NCI-H2196 treated with DMSO at 0.1 percent for 48 hours (cell line): ENCODE measurements around the gene COMMD1.
A peak's percentile ranks its signal among the peaks of the same experiment; 100 is the strongest.
"Not testable (repeated sequence)": the region's sequence is repeated elsewhere in the genome, so short reads cannot be mapped to it uniquely, and the experiment has no call there.

ENCODE experiments used
- DNase-seq: peaks from one replicate; lab custom pipeline; 2025; ENCODE audit not compliant: unreplicated experiment; lab: John Stamatoyannopoulos, UW

COMMD1 gene

GRCh38 chr2:61905372-61906185 is at the start of gene COMMD1:
TSS of gene COMMD1 (plus strand) at chr2:61905674. CDS start at chr2:61905679, 5 bp downstream.
- peak; percentile 11 for DNase-seq

- DNase-seq: no peak
Measured at GRCh38 chr2:61857224-61857623, 48.2 kb upstream of the COMMD1 start.

GRCh38 chr2:61862085-61862484 is 43.4 kb upstream of the COMMD1 start:
- DNase-seq: no peak

- DNase-seq: not testable (repeated sequence)
Measured at GRCh38 chr2:61866482-61867089, 38.9 kb upstream of the COMMD1 start.

GRCh38 chr2:61876400-61876799 is 29.1 kb upstream of the COMMD1 start:
- DNase-seq: no peak

- DNase-seq: no peak
Measured at GRCh38 chr2:61877571-61878245, 27.8 kb upstream of the COMMD1 start.

- no peak for DNase-seq
Measured at GRCh38 chr2:61878761-61879160, 26.7 kb upstream of the COMMD1 start.

- DNase-seq: not testable (repeated sequence)
Measured at GRCh38 chr2:61879351-61879750, 26.1 kb upstream of the COMMD1 start.

- no peak for DNase-seq
Measured at GRCh38 chr2:61882850-61883249, 22.6 kb upstream of the COMMD1 start.

GRCh38 chr2:61885896-61886603 is 19.4 kb upstream of the COMMD1 start:
- no peak for DNase-seq

- no peak for DNase-seq
Measured at GRCh38 chr2:61887717-61888266, 17.7 kb upstream of the COMMD1 start.

GRCh38 chr2:61888267-61889055 is 17.0 kb upstream of the COMMD1 start, which contains the start of gene CCT4:
TSS of gene CCT4 (minus strand) at chr2:61888656. CDS start at chr2:61888507, 149 bp downstream.
- DNase-seq: peak; percentile 13

- no peak for DNase-seq
Measured at GRCh38 chr2:61898810-61899209, 6.7 kb upstream of the COMMD1 start.

GRCh38 chr2:61900281-61900680 is 5.2 kb upstream of the COMMD1 start:
- no peak for DNase-seq

- DNase-seq: no peak
Measured at GRCh38 chr2:61906186-61906470, 654 bp downstream of the COMMD1 start.

GRCh38 chr2:61909116-61909515 is 3.6 kb downstream of the COMMD1 start:
- DNase-seq: no peak

- no peak for DNase-seq
Measured at GRCh38 chr2:61910603-61911002, 5.1 kb downstream of the COMMD1 start.

GRCh38 chr2:61911510-61911909 is 6.0 kb downstream of the COMMD1 start:
- DNase-seq: no peak

- not testable (repeated sequence) for DNase-seq
Measured at GRCh38 chr2:61914794-61915193, 9.3 kb downstream of the COMMD1 start.

- DNase-seq: no peak
Measured at GRCh38 chr2:61920548-61920947, 15.1 kb downstream of the COMMD1 start.
